ENCODE measurements around the gene SPANXN2. TPM values are rescaled to one million over a fixed set of nuclear protein-coding genes. Genes with fewer than 3 reads are reported as not detected.

Gene SPANXN2
- polyA plus RNA-seq, 1 donor from 2014 or later = not detected

- H3K27ac ChIP-seq (ENCODE audit: low read length) = no peak overlapping the region
- no peaks in the 10 kb centered on the region for H3K36me3 ChIP-seq (ENCODE audit: insufficient read depth, low read length)
- H2AFZ ChIP-seq (ENCODE audit: low read depth, low read length) = no peak overlapping the region
- H3F3A ChIP-seq (ENCODE audit: insufficient read depth, low read length, poor library complexity, severe bottlenecking) = no peaks in the 10 kb centered on the region
- H3K4me3 ChIP-seq (ENCODE audit: low read length) = no peak overlapping the region
- H3K9me2 ChIP-seq (ENCODE audit: insufficient read depth, low read length) = no peaks in the 10 kb centered on the region
- H3K27me3 ChIP-seq (ENCODE audit: insufficient read depth, low read depth, low read length) = no peaks in the 10 kb centered on the region
- no peak overlapping the region for H3K4me2 ChIP-seq (ENCODE audit: low read length)
- no peaks in the 10 kb centered on the region for H3K79me2 ChIP-seq (replicated peaks; ENCODE audit: insufficient read depth, low read length)
- no peak overlapping the region for H3K9ac ChIP-seq (ENCODE audit: low read length)
- TF ChIP-seq POLR2AphosphoS5 (IDR thresholded peaks at IDR 0.05) = no peak
- TF ChIP-seq TAF1 (IDR thresholded peaks at IDR 0.05; ENCODE audit: low read depth) = no peak
- TF ChIP-seq MXI1 (conservative IDR thresholded peaks at IDR 0.05; ENCODE audit: poor library complexity, severe bottlenecking) = no peak
- TF ChIP-seq CTCF (IDR thresholded peaks at IDR 0.05; ENCODE audit: poor library complexity, severe bottlenecking) = no peak
- no peak for TF ChIP-seq EP300 (conservative IDR thresholded peaks at IDR 0.05; ENCODE audit: poor library complexity, severe bottlenecking)
- TF ChIP-seq SMC3 (conservative IDR thresholded peaks at IDR 0.05; ENCODE audit: poor library complexity) = no peak
- TF ChIP-seq EZH2 (IDR thresholded peaks at IDR 0.05; ENCODE audit: borderline replicate concordance, insufficient read depth, low read length, poor library complexity, severe bottlenecking) = no peak
- TF ChIP-seq RAD21 (conservative IDR thresholded peaks at IDR 0.05) = no peak
- no peak for TF ChIP-seq REST (IDR thresholded peaks at IDR 0.05; ENCODE audit: borderline replicate concordance)
- H3K9me3 ChIP-seq (ENCODE audit: low read length) = no peaks in the 10 kb centered on the region
- H4K20me1 ChIP-seq (ENCODE audit: insufficient read depth) = no peaks in the 10 kb centered on the region
Observed at GRCh38 chrX:143754183-143754582, 33.6 kb upstream of the SPANXN2 start.

GRCh38 chrX:143733866-143734265, 13.3 kb upstream of the SPANXN2 start:
- no peak overlapping the region for H3K9ac ChIP-seq (ENCODE audit: low read length)

More at GRCh38 chrX:143733866-143734265, 13.3 kb upstream of the SPANXN2 start:
- no peak overlapping the region for H3K4me3 ChIP-seq (ENCODE audit: low read length)
- H2AFZ ChIP-seq (ENCODE audit: low read depth, low read length) = no peak overlapping the region
- no peaks in the 10 kb centered on the region for H3K79me2 ChIP-seq (replicated peaks; ENCODE audit: insufficient read depth, low read length)
- H3K4me2 ChIP-seq (ENCODE audit: low read length) = no peak overlapping the region
- H3K9me3 ChIP-seq (ENCODE audit: low read length) = no peaks in the 10 kb centered on the region
- H3K9me2 ChIP-seq (ENCODE audit: insufficient read depth, low read length) = no peaks in the 10 kb centered on the region
- TF ChIP-seq EP300 (conservative IDR thresholded peaks at IDR 0.05; ENCODE audit: poor library complexity, severe bottlenecking) (no peak), EZH2 (IDR thresholded peaks at IDR 0.05; ENCODE audit: borderline replicate concordance, insufficient read depth, low read length, poor library complexity, severe bottlenecking) (no peak), REST (IDR thresholded peaks at IDR 0.05; ENCODE audit: borderline replicate concordance) (no peak), CTCF (IDR thresholded peaks at IDR 0.05; ENCODE audit: poor library complexity, severe bottlenecking) (no peak), POLR2AphosphoS5 (IDR thresholded peaks at IDR 0.05) (no peak), RAD21 (conservative IDR thresholded peaks at IDR 0.05) (no peak), TAF1 (IDR thresholded peaks at IDR 0.05; ENCODE audit: low read depth) (no peak), MXI1 (conservative IDR thresholded peaks at IDR 0.05; ENCODE audit: poor library complexity, severe bottlenecking) (no peak), SMC3 (conservative IDR thresholded peaks at IDR 0.05; ENCODE audit: poor library complexity) (no peak)
- no peaks in the 10 kb centered on the region for H3K36me3 ChIP-seq (ENCODE audit: insufficient read depth, low read length)
- no peaks in the 10 kb centered on the region for H3F3A ChIP-seq (ENCODE audit: insufficient read depth, low read length, poor library complexity, severe bottlenecking)
- no peaks in the 10 kb centered on the region for H3K27me3 ChIP-seq (ENCODE audit: insufficient read depth, low read depth, low read length)
- H4K20me1 ChIP-seq (ENCODE audit: insufficient read depth) = no peaks in the 10 kb centered on the region
- no peak overlapping the region for H3K27ac ChIP-seq (ENCODE audit: low read length)
